HG02678 (cell line): Measurements from ENCODE around the gene SKA3.
A peak's percentile ranks its signal among the peaks of the same experiment; 100 is the strongest.
"Not testable (repeated sequence)": the region's sequence is repeated elsewhere in the genome, so short reads cannot be mapped to it uniquely, and the experiment has no call there.

Source experiments
- ATAC-seq: cut with Tn5 transposase; IDR thresholded peaks from one replicate; pipeline ENCODE4 v1.9.1; 2021; ENCODE audit warnings: mild to moderate bottlenecking, moderate library complexity; ENCODE audit not compliant: unreplicated experiment

Gene SKA3

GRCh38 chr13:21176215-21176981 lies at the start of gene SKA3, which contains the start of gene MRPL57:
TSS of gene SKA3 (minus strand) at chr13:21176552. CDS start at chr13:21176477, 75 bp downstream.
TSS of gene MRPL57 (plus strand) at chr13:21176658. CDS start at chr13:21176917, 259 bp downstream.
- peak; percentile 92 for ATAC-seq

GRCh38 chr13:21225082-21225481 lies 48.7 kb upstream of the SKA3 start:
- no peak for ATAC-seq

GRCh38 chr13:21221268-21221667 lies 44.9 kb upstream of the SKA3 start:
- ATAC-seq, result no peak

GRCh38 chr13:21219716-21220115 lies 43.4 kb upstream of the SKA3 start:
- not testable (repeated sequence) for ATAC-seq

- peak; percentile 38 for ATAC-seq
Observed at GRCh38 chr13:21219036-21219381, 42.7 kb upstream of the SKA3 start.

GRCh38 chr13:21218351-21219035 lies 42.1 kb upstream of the SKA3 start:
- peak; percentile 98 for ATAC-seq

- no peak for ATAC-seq
Observed at GRCh38 chr13:21216332-21216731, 40.0 kb upstream of the SKA3 start.

- ATAC-seq, result not testable (repeated sequence)
Observed at GRCh38 chr13:21215419-21215818, 39.1 kb upstream of the SKA3 start.

GRCh38 chr13:21212138-21212775 lies 35.9 kb upstream of the SKA3 start:
- no peak for ATAC-seq

- ATAC-seq, result no peak
Observed at GRCh38 chr13:21208652-21209154, 32.4 kb upstream of the SKA3 start.

- no peak for ATAC-seq
Observed at GRCh38 chr13:21202767-21203531, 26.6 kb upstream of the SKA3 start.

- not testable (repeated sequence) for ATAC-seq
Observed at GRCh38 chr13:21201456-21202190, 25.3 kb upstream of the SKA3 start.

- ATAC-seq, result not testable (repeated sequence)
Observed at GRCh38 chr13:21198391-21198790, 22.0 kb upstream of the SKA3 start.

- ATAC-seq, result not testable (repeated sequence)
Observed at GRCh38 chr13:21197606-21198225, 21.4 kb upstream of the SKA3 start.

GRCh38 chr13:21194756-21195155 lies 18.4 kb upstream of the SKA3 start:
- ATAC-seq, result not testable (repeated sequence)

- ATAC-seq, result not testable (repeated sequence)
Observed at GRCh38 chr13:21186410-21186809, 10.1 kb upstream of the SKA3 start.

GRCh38 chr13:21181671-21182070 lies 5.3 kb upstream of the SKA3 start:
- no peak for ATAC-seq

GRCh38 chr13:21176982-21177284 lies 581 bp upstream of the SKA3 start:
- ATAC-seq, result peak; percentile 28

- ATAC-seq, result no peak
Observed at GRCh38 chr13:21175656-21176214, 617 bp downstream of the SKA3 start.
